ENCODE data around the gene REM2. TPM values are rescaled to one million over a fixed set of nuclear protein-coding genes. Genes with fewer than 3 reads are reported as not detected.
A peak's percentile ranks its signal among the peaks of the same experiment; 100 is the strongest.

Gene REM2
- total RNA-seq, 1 experiment from 2014 or later: 0.47 TPM

DNA sequence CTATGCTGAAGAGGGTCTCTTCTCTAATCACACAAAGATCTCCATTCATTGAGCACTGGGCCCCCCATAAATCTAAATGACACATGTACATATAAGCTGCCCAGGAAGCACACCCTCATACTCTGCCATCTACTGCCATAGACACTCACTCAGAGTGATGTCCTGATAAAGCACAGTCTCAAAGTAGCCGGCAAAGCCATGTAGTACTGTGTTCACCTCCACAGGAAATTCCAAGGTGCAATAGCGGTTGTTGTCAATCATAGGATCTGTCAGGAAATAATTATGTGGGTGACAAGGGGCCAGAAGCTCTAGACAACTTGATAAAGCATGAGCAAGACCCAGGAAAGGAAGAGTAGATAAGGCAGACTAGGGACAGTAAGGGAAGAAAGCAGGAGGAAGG is 39.3 kb downstream of the REM2 start:
- peaks cover 44 to 55% of the 10 kb centered on the region in 2 experiments for H3K36me3 ChIP-seq (ENCODE audit: control insufficient read depth in 1 of 2, insufficient read depth in 2 of 2, low read length in 2 of 2)
- POLR2A ChIA-PET: interaction anchor here (1.0 kb wide), 1 partner anchor 33 kb away, joined by 3 read pairs; no protein-coding TSS in a partner anchor
- H3K4me3 ChIP-seq (replicated peaks in 1 of 2; ENCODE audit: low read depth in 1 of 2, low read length in 2 of 2): no peak overlapping the region
- H3K4me2 ChIP-seq (ENCODE audit: low read length): no peak overlapping the region
- no peaks in the 10 kb centered on the region for H4K20me1 ChIP-seq (ENCODE audit: insufficient read depth)
- H3K9me2 ChIP-seq (ENCODE audit: insufficient read depth): no peaks in the 10 kb centered on the region
- H3K27ac ChIP-seq (ENCODE audit: low read depth, low read length): peak overlapping the region; percentile 0; the same call in 1 of the 2 replicates
- peaks cover 9 to 41% of the 10 kb centered on the region in 2 experiments for H3K4me1 ChIP-seq (ENCODE audit: control insufficient read depth in 1 of 2, insufficient read depth in 2 of 2, low read length in 2 of 2)
- ATAC-seq (no peak), DNase-seq (ENCODE audit: low read depth, low spot score) (no peak)
- no peak overlapping the region for H2AFZ ChIP-seq (ENCODE audit: low read depth, low read length, poor library complexity, severe bottlenecking)
- H3K27me3 ChIP-seq (ENCODE audit: insufficient read depth, low read length): no peaks in the 10 kb centered on the region
- no peak for TF ChIP-seq JUND (IDR thresholded peaks at IDR 0.05)
- TF ChIP-seq TCF7L2 (IDR thresholded peaks at IDR 0.05; ENCODE audit: borderline replicate concordance, extremely low read depth, insufficient read depth, insufficient read length): no peak
- no peak for TF ChIP-seq POLR2A (IDR thresholded peaks at IDR 0.05; ENCODE audit: borderline replicate concordance, extremely low read depth, insufficient read depth, insufficient read length)
- no peak for TF ChIP-seq SP1 (IDR thresholded peaks at IDR 0.05; ENCODE audit: low read depth)
- no peak for TF ChIP-seq CEBPB (IDR thresholded peaks at IDR 0.05; ENCODE audit: low read depth)
- TF ChIP-seq CTCF (IDR thresholded peaks at IDR 0.05 in 2 of 3, conservative IDR thresholded peaks at IDR 0.05 in 1 of 3; ENCODE audit: borderline replicate concordance in 1 of 3, insufficient read depth in 1 of 3, low read depth in 2 of 3, low read length in 2 of 3): no peak
- TF ChIP-seq, protein P1, sequence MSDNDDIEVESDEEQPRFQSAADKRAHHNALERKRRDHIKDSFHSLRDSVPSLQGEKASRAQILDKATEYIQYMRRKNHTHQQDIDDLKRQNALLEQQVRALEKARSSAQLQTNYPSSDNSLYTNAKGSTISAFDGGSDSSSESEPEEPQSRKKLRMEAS (IDR thresholded peaks at IDR 0.05): no peak
- no peak for TF ChIP-seq ZNF274 (IDR thresholded peaks at IDR 0.05; ENCODE audit: low read depth, low read length)
- TF ChIP-seq EZH2phosphoT487 (IDR thresholded peaks at IDR 0.05; ENCODE audit: borderline replicate concordance): no peak
- no peak for TF ChIP-seq ELF1 (IDR thresholded peaks at IDR 0.05; ENCODE audit: borderline replicate concordance, low read depth)
- no peak for TF ChIP-seq FOSL1 (IDR thresholded peaks at IDR 0.05; ENCODE audit: low read depth)
- no peak for TF ChIP-seq RAD21 (IDR thresholded peaks at IDR 0.05; ENCODE audit: low read depth)
- no peak for TF ChIP-seq EGR1 (IDR thresholded peaks at IDR 0.05; ENCODE audit: low read depth)
- no peak for TF ChIP-seq SIN3A (IDR thresholded peaks at IDR 0.05; ENCODE audit: low read depth)
- TF ChIP-seq, protein P2, sequence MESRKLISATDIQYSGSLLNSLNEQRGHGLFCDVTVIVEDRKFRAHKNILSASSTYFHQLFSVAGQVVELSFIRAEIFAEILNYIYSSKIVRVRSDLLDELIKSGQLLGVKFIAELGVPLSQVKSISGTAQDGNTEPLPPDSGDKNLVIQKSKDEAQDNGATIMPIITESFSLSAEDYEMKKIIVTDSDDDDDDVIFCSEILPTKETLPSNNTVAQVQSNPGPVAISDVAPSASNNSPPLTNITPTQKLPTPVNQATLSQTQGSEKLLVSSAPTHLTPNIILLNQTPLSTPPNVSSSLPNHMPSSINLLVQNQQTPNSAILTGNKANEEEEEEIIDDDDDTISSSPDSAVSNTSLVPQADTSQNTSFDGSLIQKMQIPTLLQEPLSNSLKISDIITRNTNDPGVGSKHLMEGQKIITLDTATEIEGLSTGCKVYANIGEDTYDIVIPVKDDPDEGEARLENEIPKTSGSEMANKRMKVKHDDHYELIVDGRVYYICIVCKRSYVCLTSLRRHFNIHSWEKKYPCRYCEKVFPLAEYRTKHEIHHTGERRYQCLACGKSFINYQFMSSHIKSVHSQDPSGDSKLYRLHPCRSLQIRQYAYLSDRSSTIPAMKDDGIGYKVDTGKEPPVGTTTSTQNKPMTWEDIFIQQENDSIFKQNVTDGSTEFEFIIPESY (IDR thresholded peaks at IDR 0.05; ENCODE audit: extremely low read depth, insufficient replicate concordance, low read length): no peak
- TF ChIP-seq, protein P3, sequence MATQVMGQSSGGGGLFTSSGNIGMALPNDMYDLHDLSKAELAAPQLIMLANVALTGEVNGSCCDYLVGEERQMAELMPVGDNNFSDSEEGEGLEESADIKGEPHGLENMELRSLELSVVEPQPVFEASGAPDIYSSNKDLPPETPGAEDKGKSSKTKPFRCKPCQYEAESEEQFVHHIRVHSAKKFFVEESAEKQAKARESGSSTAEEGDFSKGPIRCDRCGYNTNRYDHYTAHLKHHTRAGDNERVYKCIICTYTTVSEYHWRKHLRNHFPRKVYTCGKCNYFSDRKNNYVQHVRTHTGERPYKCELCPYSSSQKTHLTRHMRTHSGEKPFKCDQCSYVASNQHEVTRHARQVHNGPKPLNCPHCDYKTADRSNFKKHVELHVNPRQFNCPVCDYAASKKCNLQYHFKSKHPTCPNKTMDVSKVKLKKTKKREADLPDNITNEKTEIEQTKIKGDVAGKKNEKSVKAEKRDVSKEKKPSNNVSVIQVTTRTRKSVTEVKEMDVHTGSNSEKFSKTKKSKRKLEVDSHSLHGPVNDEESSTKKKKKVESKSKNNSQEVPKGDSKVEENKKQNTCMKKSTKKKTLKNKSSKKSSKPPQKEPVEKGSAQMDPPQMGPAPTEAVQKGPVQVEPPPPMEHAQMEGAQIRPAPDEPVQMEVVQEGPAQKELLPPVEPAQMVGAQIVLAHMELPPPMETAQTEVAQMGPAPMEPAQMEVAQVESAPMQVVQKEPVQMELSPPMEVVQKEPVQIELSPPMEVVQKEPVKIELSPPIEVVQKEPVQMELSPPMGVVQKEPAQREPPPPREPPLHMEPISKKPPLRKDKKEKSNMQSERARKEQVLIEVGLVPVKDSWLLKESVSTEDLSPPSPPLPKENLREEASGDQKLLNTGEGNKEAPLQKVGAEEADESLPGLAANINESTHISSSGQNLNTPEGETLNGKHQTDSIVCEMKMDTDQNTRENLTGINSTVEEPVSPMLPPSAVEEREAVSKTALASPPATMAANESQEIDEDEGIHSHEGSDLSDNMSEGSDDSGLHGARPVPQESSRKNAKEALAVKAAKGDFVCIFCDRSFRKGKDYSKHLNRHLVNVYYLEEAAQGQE (IDR thresholded peaks at IDR 0.05; ENCODE audit: low read depth): no peak
- TF ChIP-seq EZH2 (IDR thresholded peaks at IDR 0.05): no peak
- TF ChIP-seq CBX3 (IDR thresholded peaks at IDR 0.05; ENCODE audit: low read depth): no peak
- no peak for TF ChIP-seq SRF (IDR thresholded peaks at IDR 0.05; ENCODE audit: low read depth)
- TF ChIP-seq ATF3 (IDR thresholded peaks at IDR 0.05): no peak
- no peaks in the 10 kb centered on the region for H3K9me3 ChIP-seq (ENCODE audit: control insufficient read depth in 1 of 2, insufficient read depth in 1 of 2, low read depth in 1 of 2, low read length in 2 of 2)
- intact Hi-C loops (cut with micrococcal nuclease): no loop called here
- CTCF ChIA-PET: no interaction called here
- peaks cover 38% of the 10 kb centered on the region for H3K79me2 ChIP-seq (ENCODE audit: insufficient read depth, low read length)
- BruUV-seq (replicated peaks): no TSS peak
- H3K9ac ChIP-seq (ENCODE audit: low read length): no peak overlapping the region
- RAD21 ChIA-PET (ENCODE audit: low non-redundant PET in 1 of 2, low total read pairs in 2 of 2, uncharacterized antibody in 2 of 2, unreplicated experiment in 2 of 2): no interaction called here

Measured in HCT116 (cell line).